ENCODE measurements around the gene EFR3B. TPM values are rescaled to one million over a fixed set of nuclear protein-coding genes. Genes with fewer than 3 reads are reported as not detected.

The EFR3B gene
- total RNA-seq, 1 donor from 2014 or later, result 0.09 TPM

DNA sequence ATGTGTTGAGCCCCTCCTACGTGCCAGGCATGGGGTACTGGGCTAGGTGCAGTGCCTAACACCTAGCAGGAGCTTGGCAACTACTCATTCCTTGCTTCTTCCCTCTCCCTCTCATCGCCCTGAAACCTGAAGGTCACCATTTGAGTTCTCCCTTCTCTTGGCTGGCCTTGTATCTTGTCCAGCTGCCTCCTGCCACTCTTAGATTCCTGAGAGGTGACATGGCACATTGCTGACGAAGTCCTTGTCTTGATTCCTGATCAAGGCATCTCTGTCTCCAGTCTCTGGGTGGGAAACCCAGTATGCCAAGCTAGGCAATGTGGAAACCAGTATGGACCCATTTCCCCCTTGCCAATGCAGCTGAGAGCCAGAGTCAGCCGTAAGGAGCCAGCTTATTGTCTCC, 9.0 kb upstream of the EFR3B start:
- intact Hi-C loops (cut with micrococcal nuclease), result no loop called here

DNA sequence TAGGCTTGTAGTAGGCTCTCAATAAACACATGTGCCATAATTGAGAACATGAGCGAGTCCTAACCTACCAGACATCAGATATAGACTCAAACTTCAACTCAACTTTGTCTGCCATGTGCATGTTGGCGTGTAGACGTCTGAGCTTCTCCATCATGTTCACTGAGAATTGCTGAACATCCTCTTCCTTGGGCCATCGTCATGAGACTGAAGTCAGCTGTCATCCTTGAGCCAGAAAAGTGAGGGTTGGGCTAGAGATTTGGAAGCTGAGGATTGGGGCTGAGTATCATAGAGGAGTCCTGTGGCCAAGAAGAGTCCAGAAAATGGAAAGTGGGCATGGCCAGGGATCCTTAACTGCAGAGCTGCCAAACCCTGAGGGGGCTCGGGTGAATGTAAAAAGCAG, 7.8 kb upstream of the EFR3B start:
- intact Hi-C loops (cut with micrococcal nuclease), result no loop called here

DNA sequence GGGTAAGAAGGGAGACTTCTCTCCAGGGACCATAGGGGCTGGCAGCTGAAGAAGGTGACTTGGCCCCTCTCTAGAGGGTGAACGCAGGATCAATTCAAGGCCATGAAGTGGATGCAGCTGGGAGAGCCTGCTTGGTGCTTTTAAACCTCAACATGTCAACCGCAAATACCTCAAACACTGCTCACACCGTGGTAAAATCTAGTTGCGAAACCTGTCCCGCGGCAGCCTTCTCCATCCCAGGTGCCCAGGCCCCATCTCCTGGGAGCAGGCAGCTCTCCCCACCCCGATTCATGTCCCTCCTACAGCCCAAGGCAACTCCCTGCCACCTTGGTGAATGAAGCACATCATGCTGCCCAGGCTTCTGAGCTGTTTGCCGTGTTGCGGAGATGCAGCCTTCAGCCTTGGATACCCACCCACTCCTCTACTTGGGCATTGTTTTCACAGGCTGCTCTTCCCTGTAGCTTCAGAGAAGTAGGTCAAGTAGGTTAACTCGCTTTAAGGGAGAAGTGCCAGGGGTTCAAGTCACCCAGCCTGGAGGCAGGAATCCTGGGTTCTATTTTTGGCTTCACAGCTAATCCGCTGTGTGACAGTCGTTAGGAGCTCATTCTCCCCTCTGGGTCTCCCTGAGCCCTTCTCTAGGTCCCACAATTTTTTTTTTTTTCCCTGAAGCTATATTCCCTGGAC, 6.2 kb upstream of the EFR3B start:
- intact Hi-C loops (cut with micrococcal nuclease), result no loop called here

DNA sequence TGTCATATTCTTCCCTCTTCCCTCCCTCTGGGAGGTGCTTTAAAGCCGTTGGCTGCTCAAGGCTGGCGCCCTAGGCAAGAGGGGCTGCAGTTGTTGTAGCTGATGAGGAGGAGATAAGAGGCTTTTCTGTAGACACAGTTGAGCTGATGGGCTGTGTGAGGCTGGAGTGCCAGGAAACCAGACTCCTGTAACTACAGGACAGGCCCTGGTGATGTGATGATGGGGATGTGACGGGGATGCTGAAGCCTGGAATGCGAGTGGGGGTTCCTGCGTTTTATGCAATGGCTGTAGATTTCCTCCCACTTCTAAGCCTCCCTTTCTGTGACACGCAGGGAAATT, 5.7 kb upstream of the EFR3B start:
- intact Hi-C loops (cut with micrococcal nuclease), result no loop called here

DNA sequence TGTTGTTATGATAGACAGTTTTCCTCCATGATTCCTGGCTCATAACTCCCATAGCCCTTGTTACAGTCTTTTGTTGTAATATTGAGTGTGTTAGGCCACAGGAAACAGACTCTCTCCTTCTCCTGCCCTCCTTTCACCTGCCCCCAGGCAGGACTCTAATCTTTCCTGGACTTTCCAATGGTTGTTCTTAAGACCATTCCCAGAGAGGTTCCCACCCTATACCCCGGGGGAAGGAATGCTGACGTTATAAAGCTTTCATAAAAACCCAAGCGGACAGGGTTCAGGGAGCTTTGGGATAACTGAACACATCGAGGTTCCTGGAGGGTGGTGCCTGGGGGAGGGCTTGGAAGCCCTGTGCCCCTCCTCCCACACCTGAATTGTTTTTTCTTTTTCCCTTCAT, 2.8 kb upstream of the EFR3B start:
- intact Hi-C loops (cut with micrococcal nuclease), result no loop called here

DNA sequence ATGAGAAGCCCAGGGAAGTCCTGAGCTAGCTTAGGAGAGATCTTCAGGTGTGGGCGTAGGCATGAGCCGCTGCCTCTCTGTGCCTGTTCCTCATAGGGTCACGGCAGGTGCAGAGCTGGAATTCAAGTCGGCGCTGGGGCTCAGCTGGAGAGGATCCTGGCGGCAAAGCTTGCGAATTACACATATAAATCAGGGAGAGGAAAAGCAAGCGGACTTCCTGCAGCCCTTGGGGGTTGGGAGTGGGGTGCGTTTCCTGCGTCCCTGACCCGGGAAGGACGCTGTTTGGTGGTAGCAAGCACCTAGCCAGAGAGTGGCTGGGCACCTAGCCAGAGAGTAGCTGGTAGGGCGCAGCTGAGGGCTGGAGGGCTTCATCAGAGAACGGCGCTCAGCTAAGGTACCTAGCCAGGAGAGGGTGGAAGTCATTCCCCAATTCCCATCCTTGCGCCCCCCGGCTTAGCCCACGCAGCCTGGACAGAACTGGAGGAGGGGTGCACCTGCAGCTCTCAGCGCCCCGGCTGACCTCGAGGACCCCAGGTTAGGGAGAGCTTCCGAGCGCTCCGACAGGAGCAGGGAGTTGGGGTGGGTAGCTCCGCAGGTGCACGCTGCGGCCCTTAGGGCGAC, 459 bp upstream of the EFR3B start:
- intact Hi-C loops (cut with micrococcal nuclease), result loop anchor here (5.0 kb wide), 1 partner anchor 124 kb away; no protein-coding TSS in a partner anchor

DNA sequence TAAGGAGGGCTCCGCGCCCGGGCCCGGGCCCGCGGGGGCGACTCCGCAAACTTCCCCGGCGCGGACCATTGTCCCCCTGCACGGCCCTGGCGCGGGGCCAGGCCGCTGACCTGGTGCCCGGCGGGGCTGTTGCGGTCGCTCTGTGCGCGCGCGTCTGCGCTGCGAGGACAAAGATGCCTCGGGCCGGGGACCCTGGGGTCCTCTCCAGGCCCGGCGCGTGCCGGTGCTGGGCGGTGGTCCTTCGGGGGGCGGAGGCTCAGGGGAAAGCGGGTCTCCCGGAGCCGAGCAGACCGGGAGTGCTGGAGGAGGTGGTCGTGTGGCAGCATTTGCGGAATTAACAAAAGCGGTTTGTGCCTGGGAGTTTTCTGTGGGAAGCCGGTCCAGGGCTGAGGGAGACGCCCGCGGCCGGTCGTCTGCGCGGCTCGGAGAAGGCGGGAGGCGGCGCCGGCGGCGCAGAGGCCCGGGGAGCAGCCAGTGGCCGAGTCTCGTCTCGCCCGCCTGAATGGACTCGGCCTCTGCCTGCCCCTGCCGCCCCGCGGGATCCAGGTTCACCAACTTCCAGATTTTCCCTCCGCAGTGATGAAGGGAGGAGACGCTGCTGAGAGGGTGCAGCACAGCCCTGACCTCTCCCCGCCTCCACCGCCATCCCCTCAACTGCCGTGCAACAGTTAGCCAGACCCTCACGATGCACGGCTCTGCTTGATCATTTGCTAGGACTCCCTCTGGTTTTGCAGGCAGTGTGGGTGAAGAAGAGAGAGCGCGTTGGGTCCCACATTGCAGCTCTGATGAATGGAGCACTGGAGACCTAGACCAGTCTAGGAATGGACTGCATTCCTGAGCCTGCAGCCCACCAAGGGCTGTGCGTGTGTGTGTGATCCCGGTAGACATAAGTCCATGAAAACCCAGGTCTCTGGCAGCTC, 705 bp downstream of the EFR3B start:
- intact Hi-C loops (cut with micrococcal nuclease), result loop anchor here (1.0 to 5.0 kb wide), 4 partner anchors 70 to 249 kb away; partner anchors contain the start of genes CENPO and PTRHD1

DNA sequence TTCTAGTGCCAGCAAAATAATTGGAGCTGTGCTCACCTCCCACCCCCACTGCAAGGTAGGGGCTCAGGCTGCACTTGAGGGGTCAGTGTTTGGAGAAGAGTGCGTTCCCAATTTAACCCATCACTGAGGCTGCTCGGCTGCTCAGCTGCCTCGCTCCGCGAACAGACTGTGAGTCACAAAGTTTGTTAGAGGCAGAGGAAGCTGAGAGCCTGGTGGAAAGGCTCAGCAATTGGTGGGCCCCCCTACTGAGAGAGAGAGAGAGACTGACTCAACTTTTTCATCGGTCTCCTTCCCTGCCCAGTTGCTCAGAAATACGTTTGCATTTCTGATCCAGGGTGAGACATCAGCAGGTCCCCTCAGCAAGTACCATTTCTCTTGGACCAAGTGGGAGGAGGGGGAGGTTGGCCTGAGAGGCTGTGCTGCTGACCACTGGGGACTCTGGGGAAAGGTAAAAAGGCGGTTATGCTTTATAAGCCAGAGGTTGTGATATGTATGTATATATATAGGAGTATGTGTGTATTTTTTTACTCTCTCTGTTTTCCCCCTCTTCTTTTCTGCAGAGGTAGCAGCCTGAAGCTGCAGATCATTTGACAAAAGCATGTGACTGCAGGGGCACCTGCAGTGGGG, 1.5 kb downstream of the EFR3B start:
- intact Hi-C loops (cut with micrococcal nuclease), result loop anchor here (2.0 to 5.0 kb wide), 2 partner anchors 85 to 126 kb away; no protein-coding TSS in a partner anchor

DNA sequence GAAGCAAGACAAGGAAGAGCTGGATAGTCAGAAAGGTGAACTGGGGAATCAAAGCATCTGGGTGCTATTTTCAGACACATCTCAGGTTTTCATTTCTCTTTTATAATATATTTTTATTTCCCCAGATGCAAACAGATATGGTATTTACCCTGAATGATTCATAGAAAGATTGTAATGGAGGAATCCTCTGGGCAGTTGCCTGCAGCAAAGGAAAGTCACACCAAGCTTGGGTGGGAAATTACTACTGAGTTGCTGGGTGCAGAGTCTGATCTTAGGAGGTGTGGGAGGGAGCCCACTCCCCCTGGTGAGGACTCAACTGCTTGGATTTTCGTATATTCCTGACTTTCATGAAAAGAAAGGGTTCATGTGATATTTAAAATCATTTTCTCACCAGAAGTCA, 2.1 kb downstream of the EFR3B start:
- intact Hi-C loops (cut with micrococcal nuclease), result loop anchor here (5.0 kb wide), 1 partner anchor 127 kb away; no protein-coding TSS in a partner anchor

DNA sequence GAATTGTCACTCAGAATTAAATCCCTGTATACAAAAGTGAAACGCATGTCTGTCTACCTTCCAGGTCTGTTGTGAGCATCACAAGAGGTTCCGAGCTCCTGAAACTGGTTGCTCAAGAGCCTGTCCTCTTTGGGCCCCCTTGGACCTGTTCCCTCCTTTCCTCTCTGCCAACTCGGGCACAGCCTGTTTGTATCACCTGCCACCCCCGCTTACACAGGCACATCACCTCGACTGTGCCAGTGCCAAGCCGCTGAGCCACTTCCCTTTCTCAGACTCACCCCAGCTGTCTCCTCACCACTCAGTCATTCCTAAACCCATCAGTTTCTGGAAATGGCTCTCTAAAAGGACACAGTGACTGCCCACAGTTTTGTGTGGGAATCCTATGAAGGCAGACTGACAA, 3.1 kb downstream of the EFR3B start:
- intact Hi-C loops (cut with micrococcal nuclease), result loop anchor here (5.0 kb wide), 1 partner anchor 128 kb away; no protein-coding TSS in a partner anchor

DNA sequence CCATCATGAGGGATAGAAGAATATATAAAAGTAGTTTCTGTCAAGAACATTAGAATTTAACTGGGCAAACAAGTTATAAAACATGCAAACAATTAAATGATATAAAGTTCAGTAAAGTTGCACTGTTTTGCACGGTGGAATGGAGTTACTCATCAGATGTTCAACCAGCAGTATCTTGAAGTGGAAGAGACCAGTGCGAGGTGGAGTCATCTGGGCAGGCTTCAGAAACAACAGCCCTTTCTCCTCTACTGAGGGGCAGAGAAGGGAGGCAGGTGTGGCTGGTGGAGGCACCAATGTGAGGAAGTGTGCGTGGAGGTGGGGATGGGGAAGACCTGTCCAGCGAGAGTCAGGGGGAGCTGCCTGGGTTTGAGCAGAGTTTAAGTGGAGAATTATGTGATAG, 7.5 kb downstream of the EFR3B start:
- intact Hi-C loops (cut with micrococcal nuclease), result no loop called here

DNA sequence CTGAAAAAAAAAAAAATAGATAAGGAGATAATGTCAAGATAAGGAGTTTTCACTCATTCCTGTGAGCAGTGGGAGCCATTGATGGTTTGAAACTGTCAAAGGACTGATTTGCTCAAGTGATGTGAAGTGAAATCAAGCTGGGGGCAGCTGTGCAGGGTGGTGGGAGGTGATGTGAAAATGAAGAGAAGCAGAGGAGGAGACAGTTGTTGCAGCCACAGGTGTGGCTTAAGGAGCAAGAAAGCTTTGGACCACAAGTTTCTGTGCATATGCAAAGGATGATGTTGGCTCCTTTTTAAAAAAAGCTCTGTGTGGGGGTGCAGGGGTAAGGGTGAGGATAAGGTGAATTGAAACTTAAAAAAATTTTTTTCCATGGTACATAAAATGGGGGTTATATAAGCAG, 8.3 kb downstream of the EFR3B start:
- intact Hi-C loops (cut with micrococcal nuclease), result no loop called here

DNA sequence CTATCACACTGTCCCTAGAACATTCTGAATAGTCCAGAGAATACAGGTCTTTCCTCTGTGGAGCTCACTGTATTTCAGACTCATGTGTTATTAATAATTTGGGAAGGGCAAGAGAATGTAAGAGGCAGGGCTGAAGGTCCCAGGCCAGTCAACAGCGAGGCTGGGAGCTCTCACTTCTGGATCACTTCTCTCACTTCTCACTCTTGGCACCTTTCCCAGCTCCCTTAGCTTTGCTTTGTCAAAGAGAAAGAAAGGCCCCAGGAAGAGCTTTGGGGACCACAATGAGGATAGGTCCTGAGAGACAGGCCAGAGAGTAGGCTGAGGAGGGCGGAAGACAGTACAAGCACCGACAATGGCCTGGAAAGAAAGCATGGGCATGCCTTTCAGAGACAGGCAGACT, 11.2 kb downstream of the EFR3B start:
- intact Hi-C loops (cut with micrococcal nuclease), result no loop called here

DNA sequence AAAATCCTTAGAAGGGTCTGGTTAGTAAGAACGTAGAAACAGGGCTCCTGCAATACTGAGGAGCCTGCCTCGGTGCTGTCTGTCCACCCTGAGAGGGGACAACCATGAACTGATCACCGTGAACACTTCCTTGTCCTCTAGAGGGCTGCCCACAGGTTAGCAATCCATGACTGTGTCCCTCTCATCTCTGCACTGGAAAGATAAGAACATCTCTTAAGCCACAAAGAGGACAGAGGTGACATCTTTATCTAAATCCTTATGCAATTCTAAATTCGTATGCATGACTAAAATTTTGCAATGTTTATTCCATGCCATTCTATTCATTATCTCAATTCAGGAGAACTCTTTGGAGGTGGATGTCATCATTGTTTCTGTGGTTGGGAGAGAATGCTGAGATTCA, 12.8 kb downstream of the EFR3B start:
- intact Hi-C loops (cut with micrococcal nuclease), result no loop called here

DNA sequence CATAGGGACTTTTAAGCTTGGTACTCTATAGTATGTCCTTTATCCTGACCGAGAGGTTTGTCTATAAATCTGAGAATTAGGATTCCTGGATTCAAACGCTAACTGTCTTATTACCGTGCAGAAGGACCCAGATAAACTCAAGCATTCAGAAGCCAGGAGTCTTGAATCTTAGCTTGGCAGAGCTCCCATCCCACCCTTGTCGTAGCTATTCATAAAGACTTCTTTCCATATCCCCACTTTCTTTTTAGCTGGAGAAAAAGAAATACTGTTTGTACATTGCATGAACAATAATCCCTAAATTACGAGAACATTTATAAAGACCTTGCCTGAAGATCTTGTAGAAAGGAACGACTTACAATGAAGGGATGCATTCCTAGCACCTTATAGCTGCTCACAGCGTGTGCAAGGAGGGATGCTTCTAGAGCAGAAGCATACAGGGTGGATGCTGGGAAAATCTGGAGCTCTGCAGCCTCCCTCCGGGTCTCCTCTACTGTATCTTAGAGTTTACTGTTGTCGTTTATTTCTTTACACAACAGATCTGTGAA, 13.6 kb downstream of the EFR3B start:
- intact Hi-C loops (cut with micrococcal nuclease), result no loop called here

DNA sequence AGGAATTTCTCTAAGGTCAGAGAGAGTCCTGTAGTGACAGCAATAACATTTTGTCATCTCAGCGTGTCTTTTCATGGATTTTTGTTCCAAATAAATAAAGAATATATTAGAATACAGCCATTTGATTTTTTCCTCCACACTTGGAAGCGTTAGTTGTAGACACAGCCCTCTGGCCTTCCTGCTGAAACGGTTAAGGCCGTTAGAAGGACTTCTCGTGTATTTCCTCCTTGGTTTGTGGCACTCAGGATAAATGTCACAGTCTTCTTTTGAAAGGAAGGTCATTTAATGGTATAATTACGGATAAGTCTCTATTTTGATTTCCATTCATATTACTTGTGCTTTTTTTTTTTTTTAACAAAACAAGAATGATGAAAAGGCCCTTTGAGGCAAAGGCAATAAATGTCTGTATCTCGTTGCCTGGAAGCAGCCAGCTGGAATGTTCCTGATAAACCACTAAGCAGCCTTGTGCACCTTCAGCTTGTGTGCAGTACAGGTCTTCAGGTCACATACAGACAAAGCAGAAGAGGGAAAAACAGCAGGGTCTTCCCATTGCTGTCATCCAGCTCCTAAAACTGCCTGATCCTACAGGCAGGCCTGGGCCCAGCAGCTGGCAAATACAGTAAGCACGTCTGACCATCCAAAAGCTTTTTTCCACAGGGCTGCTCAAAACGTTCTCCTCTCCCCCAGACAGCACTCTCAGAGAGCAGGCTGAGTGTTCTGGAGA, 14.4 kb downstream of the EFR3B start:
- intact Hi-C loops (cut with micrococcal nuclease), result no loop called here

DNA sequence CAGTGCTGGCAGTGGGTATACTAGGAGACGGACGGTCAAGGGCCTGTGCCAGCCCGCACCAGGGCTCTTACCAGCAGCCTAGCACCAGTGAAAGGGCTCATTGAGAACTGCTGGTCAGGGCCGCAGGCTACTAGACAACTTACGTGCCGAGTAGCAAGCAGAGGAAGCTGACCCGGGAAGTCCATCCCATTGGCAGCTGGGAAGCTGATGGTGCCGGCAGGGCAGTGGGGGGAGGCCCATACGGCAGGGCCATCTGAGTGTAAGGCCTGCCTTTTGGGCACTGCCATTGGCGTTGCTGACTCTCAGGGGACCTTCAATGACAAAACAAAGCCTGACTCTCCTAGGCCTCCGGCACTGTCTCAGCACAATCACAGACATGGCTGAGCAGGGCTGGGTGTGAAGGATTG, 20.6 kb downstream of the EFR3B start:
- intact Hi-C loops (cut with micrococcal nuclease), result no loop called here

DNA sequence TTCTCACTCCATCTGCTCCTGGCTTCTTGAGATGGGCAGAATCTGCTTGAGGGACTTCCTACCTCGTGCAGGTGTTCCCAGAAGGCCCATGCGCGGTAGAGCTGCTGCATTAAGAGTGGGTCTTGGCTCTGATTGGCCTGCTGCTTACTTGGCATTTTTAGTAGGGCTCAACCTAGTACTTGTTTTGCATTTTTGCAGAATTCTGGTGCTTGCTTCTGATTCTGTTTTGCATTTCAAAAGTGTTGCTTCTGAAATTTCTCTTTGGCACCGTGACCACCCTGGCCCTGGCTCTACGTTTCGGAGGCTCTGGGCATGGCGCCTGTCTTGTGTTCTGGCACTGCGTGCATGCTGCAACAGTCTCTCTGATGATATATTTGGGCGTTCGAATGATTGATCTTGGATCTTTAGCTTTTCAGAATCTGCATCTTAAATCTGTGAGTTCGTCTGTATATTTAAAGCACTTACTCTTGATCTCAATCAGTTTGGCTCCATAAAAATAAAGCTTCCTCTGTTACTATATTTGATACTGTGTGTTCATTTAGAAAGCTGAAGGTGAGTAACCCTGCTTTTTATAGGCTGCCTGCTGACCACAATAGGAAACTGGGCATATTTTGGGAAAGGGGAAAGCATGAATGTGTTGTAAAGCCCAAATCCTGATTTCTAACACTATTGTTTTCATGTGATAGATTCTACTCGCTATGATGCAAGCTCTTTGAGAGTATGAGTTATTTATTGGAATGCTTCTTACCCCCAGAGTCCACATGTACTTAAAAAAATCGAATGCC, 22.2 kb downstream of the EFR3B start:
- intact Hi-C loops (cut with micrococcal nuclease), result no loop called here

DNA sequence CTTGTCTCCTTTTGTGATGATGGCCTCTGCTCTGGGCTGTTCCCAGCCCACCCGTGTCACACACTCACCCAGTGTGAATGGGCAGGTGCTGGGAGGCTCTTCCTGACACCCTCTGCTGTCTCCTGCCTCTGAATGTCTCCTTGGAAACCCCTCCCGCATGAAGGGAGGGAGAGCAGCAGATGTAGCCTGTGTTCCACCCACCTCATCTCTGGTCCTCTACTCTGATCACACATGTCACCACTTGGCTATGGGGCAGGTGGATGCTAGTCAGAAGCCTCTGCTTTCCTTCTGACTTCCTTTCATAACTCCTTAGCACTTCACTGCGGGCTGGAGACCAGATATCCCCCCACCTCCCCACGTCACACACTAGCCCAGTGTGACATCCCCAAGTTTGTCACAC, 23.9 kb downstream of the EFR3B start:
- intact Hi-C loops (cut with micrococcal nuclease), result no loop called here

DNA sequence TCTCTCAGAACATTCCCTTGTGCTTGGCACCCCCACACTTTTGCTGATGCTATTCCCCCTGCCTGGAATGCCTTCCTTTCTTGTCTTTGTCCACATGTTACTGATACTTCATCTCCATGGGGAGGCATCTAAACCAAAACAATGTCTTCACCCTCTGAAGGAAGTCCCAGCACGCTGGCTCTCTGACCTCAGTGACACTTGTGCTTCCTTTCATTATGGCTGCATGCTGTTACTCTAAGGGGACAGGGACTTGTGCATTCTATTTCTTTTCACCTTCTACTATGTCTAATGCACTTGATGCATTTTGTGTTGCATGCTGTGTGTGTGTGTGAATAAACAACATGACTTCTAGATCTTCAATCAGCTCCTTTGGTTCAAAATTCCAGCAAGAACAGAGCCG, 24.6 kb downstream of the EFR3B start:
- intact Hi-C loops (cut with micrococcal nuclease), result no loop called here

Data from T-helper 2 cell treated with Interferon-gamma antibody and Interleukin-4, amounts not matched to agents 100 ng/mL and 5 ng/mL, for 36 hours (primary cell).